Mesendoderm (in vitro differentiated cells): ENCODE data around the gene WNT4.

Experiments
- DNase-seq: peaks from one replicate; pipeline ENCODE4 v3.0.0; 2013
- H2AK5ac ChIP-seq: 2 replicates; pipeline ENCODE4 v1.6.1; 2013; ENCODE audit warnings: low read length, inconsistent platforms
- H2BK120ac ChIP-seq: 2 replicates; pipeline ENCODE4 v1.6.1; 2013; ENCODE audit warnings: low read depth, mild to moderate bottlenecking, low read length, moderate library complexity, mixed read lengths
- H2BK15ac ChIP-seq: replicated peaks from 2 replicates; pipeline ENCODE4 v1.6.1; 2013; ENCODE audit warnings: low read depth, mild to moderate bottlenecking, moderate library complexity
- H2BK5ac ChIP-seq: 2 replicates; pipeline ENCODE4 v1.6.1; 2013; ENCODE audit warnings: low read length, inconsistent platforms
- H3K18ac ChIP-seq: 2 replicates; pipeline ENCODE4 v1.6.1; 2013; ENCODE audit warnings: mild to moderate bottlenecking, low read length, mixed read lengths
- H3K23ac ChIP-seq: one replicate; pipeline ENCODE4 v1.6.1; 2013; ENCODE audit warnings: low read length
- H3K27ac ChIP-seq: 2 replicates; pipeline ENCODE4 v1.5.1; 2013; ENCODE audit warnings: low read depth, mild to moderate bottlenecking, inconsistent platforms, low read length, moderate library complexity
- H3K27me3 ChIP-seq: 2 replicates; pipeline ENCODE4 v1.6.1; 2013; ENCODE audit warnings: low read length, control low read depth, mild to moderate bottlenecking, inconsistent platforms; ENCODE audit not compliant: insufficient read depth, poor library complexity
- H3K36me3 ChIP-seq: 2 replicates; pipeline ENCODE4 v1.6.1; 2013; ENCODE audit warnings: low read length, inconsistent platforms; ENCODE audit not compliant: control insufficient read depth, insufficient read depth
- H3K4ac ChIP-seq: one replicate; pipeline ENCODE4 v1.6.1; 2013; ENCODE audit warnings: low read depth, mild to moderate bottlenecking, low read length, moderate library complexity
- H3K4me1 ChIP-seq: 2 replicates; pipeline ENCODE4 v1.6.1; 2013; ENCODE audit warnings: low read depth, low read length, inconsistent platforms; ENCODE audit not compliant: control insufficient read depth
- H3K4me2 ChIP-seq: 2 replicates; pipeline ENCODE4 v1.6.1; 2013; ENCODE audit warnings: low read length
- H3K4me3 ChIP-seq: 2 replicates; pipeline ENCODE4 v1.5.1; 2013; ENCODE audit warnings: mild to moderate bottlenecking, low read length
- H3K56ac ChIP-seq: one replicate; pipeline ENCODE4 v1.6.1; 2013; ENCODE audit warnings: low read length
- H3K79me1 ChIP-seq: 2 replicates; pipeline ENCODE4 v1.6.1; 2013; ENCODE audit warnings: low read length, inconsistent platforms
- H3K79me2 ChIP-seq: 2 replicates; pipeline ENCODE4 v1.6.1; 2013; ENCODE audit warnings: mild to moderate bottlenecking, low read length; ENCODE audit not compliant: control insufficient read depth, insufficient read depth
- H3K9ac ChIP-seq: 2 replicates; pipeline ENCODE4 v1.6.1; 2013; ENCODE audit warnings: low read length, inconsistent platforms
- H4K5ac ChIP-seq: one replicate; pipeline ENCODE4 v1.6.1; 2013; ENCODE audit warnings: low read length
- H4K8ac ChIP-seq: one replicate; pipeline ENCODE4 v1.6.1; 2013; ENCODE audit warnings: low read depth, mild to moderate bottlenecking, control low read depth, low read length, moderate library complexity
- WGBS: extraction: QIAGEN DNeasy Blood & Tissue Kit; methylation state at CpG from one replicate; pipeline ENCODE4 v1.1.7; 2013; ENCODE audit warnings: low lambda C conversion rate, missing lambda C conversion rate; ENCODE audit not compliant: insufficient coverage; ENCODE audit errors: extremely low coverage; 5-methylcytosine and 5-hydroxymethylcytosine counted together

WNT4 gene

GRCh38 chr1:22188436-22188835, 45.5 kb upstream of the WNT4 start:
- H2BK15ac ChIP-seq, result no peak overlapping the region
- no peak overlapping the region for H3K4me3 ChIP-seq
- H3K79me1 ChIP-seq, result no peaks in the 10 kb centered on the region
- no peak overlapping the region for H3K4me2 ChIP-seq
- WGBS, result no CpG with 5 or more reads among the region's 3 CpGs
- no peaks in the 10 kb centered on the region for H3K27me3 ChIP-seq
- no peak overlapping the region for H3K4ac ChIP-seq
- H3K36me3 ChIP-seq, result no peaks in the 10 kb centered on the region
- no peaks in the 10 kb centered on the region for H3K79me2 ChIP-seq
- H3K27ac ChIP-seq, result no peak overlapping the region
- no peak overlapping the region for H2BK5ac ChIP-seq
- no peak overlapping the region for H3K9ac ChIP-seq
- no peak overlapping the region for H3K18ac ChIP-seq
- H4K5ac ChIP-seq, result no peak overlapping the region
- no peak overlapping the region for H2AK5ac ChIP-seq
- H3K23ac ChIP-seq, result no peak overlapping the region
- H3K56ac ChIP-seq, result no peak overlapping the region
- no peak for DNase-seq
- no peak overlapping the region for H4K8ac ChIP-seq
- H3K4me1 ChIP-seq, result no peaks in the 10 kb centered on the region
- H2BK120ac ChIP-seq, result no peak overlapping the region

DNA sequence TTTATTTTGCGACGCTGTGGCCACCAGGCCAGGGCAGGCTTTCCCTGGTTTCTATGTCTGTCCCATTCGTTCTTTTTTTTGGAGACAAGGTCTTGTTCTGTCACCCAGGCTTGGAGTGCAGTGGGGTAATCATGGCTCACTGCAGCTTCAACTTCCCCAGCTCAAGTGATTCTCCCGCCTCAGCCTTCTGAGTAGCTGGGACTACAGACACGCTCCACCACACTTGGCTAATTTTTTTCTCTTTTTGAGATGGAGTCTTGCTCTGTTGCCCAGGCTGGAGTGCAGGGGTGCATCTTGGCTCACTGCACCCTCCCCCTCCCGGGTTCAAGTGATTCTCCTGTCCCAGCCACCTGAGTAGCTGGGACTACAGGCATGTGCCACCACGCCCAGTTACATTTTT, 43.4 kb upstream of the WNT4 start:
- Histone ChIP-seq H3K27me3 (no peaks in the 10 kb centered on the region), H3K4me1 (peaks cover 5% of the 10 kb centered on the region), H4K8ac (no peak overlapping the region), H3K23ac (no peak overlapping the region), H2AK5ac (no peak overlapping the region), H2BK5ac (no peak overlapping the region), H3K4ac (no peak overlapping the region), H3K9ac (no peak overlapping the region), H4K5ac (no peak overlapping the region), H3K36me3 (no peaks in the 10 kb centered on the region), H2BK120ac (no peak overlapping the region), H3K18ac (no peak overlapping the region), H3K27ac (no peak overlapping the region), H3K79me1 (no peaks in the 10 kb centered on the region), H3K4me3 (no peak overlapping the region), H3K56ac (no peak overlapping the region), H3K4me2 (no peak overlapping the region), H2BK15ac (no peak overlapping the region), H3K79me2 (no peaks in the 10 kb centered on the region)
- WGBS, result no CpG with 5 or more reads among the region's 7 CpGs
- no peak for DNase-seq

- H2BK120ac ChIP-seq, result no peak overlapping the region
- no peak overlapping the region for H2AK5ac ChIP-seq
- H4K5ac ChIP-seq, result no peak overlapping the region
- H3K18ac ChIP-seq, result no peak overlapping the region
- no peak overlapping the region for H3K23ac ChIP-seq
- H3K27ac ChIP-seq, result no peak overlapping the region
- no peaks in the 10 kb centered on the region for H3K79me1 ChIP-seq
- no peak overlapping the region for H3K4ac ChIP-seq
- H2BK5ac ChIP-seq, result no peak overlapping the region
- no peaks in the 10 kb centered on the region for H3K36me3 ChIP-seq
- no peak overlapping the region for H4K8ac ChIP-seq
- no peaks in the 10 kb centered on the region for H3K27me3 ChIP-seq
- H3K56ac ChIP-seq, result peak overlapping the region; percentile 22
- H3K9ac ChIP-seq, result no peak overlapping the region
- peaks cover 5% of the 10 kb centered on the region for H3K4me1 ChIP-seq
- no peak overlapping the region for H2BK15ac ChIP-seq
- no CpG with 5 or more reads among the region's 21 CpGs for WGBS
- H3K4me3 ChIP-seq, result no peak overlapping the region
- DNase-seq, result peak; percentile 93
- H3K4me2 ChIP-seq, result no peak overlapping the region
- no peaks in the 10 kb centered on the region for H3K79me2 ChIP-seq
Observed at GRCh38 chr1:22184892-22185612, 42.2 kb upstream of the WNT4 start.

- H3K56ac ChIP-seq, result no peak overlapping the region
Observed at GRCh38 chr1:22184454-22184853, 41.6 kb upstream of the WNT4 start.

GRCh38 chr1:22182715-22183114, 39.8 kb upstream of the WNT4 start:
- Histone ChIP-seq H2BK120ac (no peak overlapping the region), H3K79me1 (no peaks in the 10 kb centered on the region), H4K5ac (no peak overlapping the region), H3K4ac (no peak overlapping the region), H3K27me3 (no peaks in the 10 kb centered on the region), H2BK15ac (no peak overlapping the region), H3K4me2 (no peak overlapping the region), H3K36me3 (no peaks in the 10 kb centered on the region), H2AK5ac (no peak overlapping the region), H3K23ac (no peak overlapping the region), H3K9ac (no peak overlapping the region), H3K4me3 (no peak overlapping the region), H3K79me2 (no peaks in the 10 kb centered on the region), H3K27ac (no peak overlapping the region), H3K4me1 (peaks cover 5% of the 10 kb centered on the region), H3K18ac (no peak overlapping the region), H2BK5ac (no peak overlapping the region), H4K8ac (no peak overlapping the region), H3K56ac (no peak overlapping the region)
- no CpG with 5 or more reads among the region's 11 CpGs for WGBS
- no peak for DNase-seq

More at GRCh38 chr1:22184454-22184853, 41.6 kb upstream of the WNT4 start:
- Histone ChIP-seq H3K18ac (no peak overlapping the region), H3K79me1 (no peaks in the 10 kb centered on the region), H3K4me1 (peaks cover 5% of the 10 kb centered on the region), H3K4me3 (no peak overlapping the region), H4K5ac (no peak overlapping the region), H3K27ac (no peak overlapping the region), H2AK5ac (no peak overlapping the region), H3K4me2 (no peak overlapping the region), H3K23ac (no peak overlapping the region), H3K79me2 (no peaks in the 10 kb centered on the region), H3K27me3 (no peaks in the 10 kb centered on the region), H4K8ac (no peak overlapping the region), H3K36me3 (no peaks in the 10 kb centered on the region), H3K4ac (no peak overlapping the region), H2BK5ac (no peak overlapping the region), H2BK120ac (no peak overlapping the region), H2BK15ac (no peak overlapping the region), H3K9ac (no peak overlapping the region)
- WGBS, result no CpG with 5 or more reads among the region's 1 CpG
- DNase-seq, result no peak
